K562 (cell line): Measurements from ENCODE around the gene PARP1. TPM values are rescaled to one million over a fixed set of nuclear protein-coding genes. Genes with fewer than 3 reads are reported as not detected.

ENCODE experiments used
- ATAC-seq: fragments of 200-7000 bp; cut with Tn5 transposase; 3 replicates; pipeline ENCODE4 v1.9.1; 2020; ENCODE audit warnings: moderate library complexity
- BruUV-seq: library from RNA; stranded (reverse); fragments of 400-500 nt; replicated peaks from 2 replicates; lab custom pipeline; 2021; lab: Mats Ljungman, UMichigan
- CTCF ChIA-PET: fragments of 300-600 bp; formaldehyde crosslinking; extraction: SDS; loops from one replicate; lab custom pipeline; 2021; ENCODE audit warnings: low intra/inter-chr PET ratio; lab: Yijun Ruan, JAX
- POLR2A ChIA-PET: fragments of 300-600, 350-650 bp; sonication (Branson Sonifier 250); formaldehyde crosslinking; extraction: SDS; loops from one replicate; lab custom pipeline; 2021; ENCODE audit warnings: antibody characterized with exemption, inconsistent platforms; lab: Yijun Ruan, JAX
- DNase-seq, 4 experiments: peaks; one replicate each; pipeline versions ENCODE4 v3.0.0 to v3.0.0-alpha.2; 2011 to 2018; ENCODE audit warnings: low spot score in 3 of 4, mixed read lengths in 3 of 4; ENCODE audit errors: extremely low read depth in 1 of 4
- FAIRE-seq: peaks from 2 replicates; lab custom pipeline; 2011; peaks lifted over from hg19 to GRCh38; lab: Jason Lieb, UNC
- H2AFZ ChIP-seq: 2 replicates; pipeline ENCODE4 v1.6.0; 2011; ENCODE audit warnings: low read depth, low read length, control low read depth, inconsistent platforms
- H3K27ac ChIP-seq: fragments of 200-600 bp; 3 replicates; pipeline ENCODE4 v1.8.0; 2011; ENCODE audit warnings: low read depth, mild to moderate bottlenecking, control low read depth, inconsistent platforms, low read length, moderate library complexity, mixed read lengths; ENCODE audit errors: extremely low read depth
- H3K27me3 ChIP-seq, 2 experiments: fragments of 300-600 bp in 1 of 2; 2 replicates in 1 of 2; 3 replicates in 1 of 2; pipeline versions ENCODE4 v1.6.0 to v1.8.0; 2011; ENCODE audit warnings: inconsistent platforms in 2 of 2, low read length in 2 of 2, mild to moderate bottlenecking in 1 of 2, mixed read lengths in 1 of 2, moderate library complexity in 1 of 2; ENCODE audit not compliant: control insufficient read depth in 2 of 2, insufficient read depth in 2 of 2
- H3K36me3 ChIP-seq: fragments of 300-600 bp; 3 replicates; pipeline ENCODE4 v1.8.0; 2011; ENCODE audit warnings: mild to moderate bottlenecking, low read length, inconsistent platforms; ENCODE audit not compliant: control insufficient read depth, insufficient read depth
- H3K4me1 ChIP-seq, 2 experiments: fragments of 200-600 bp in 1 of 2; replicated peaks in 1 of 2; 2 replicates in 1 of 2; 3 replicates in 1 of 2; pipeline versions ENCODE4 v1.5.1 to v1.8.0; 2011; ENCODE audit warnings: inconsistent platforms in 2 of 2, low read length in 2 of 2, mild to moderate bottlenecking in 1 of 2, mixed read lengths in 1 of 2, moderate library complexity in 1 of 2; ENCODE audit not compliant: control insufficient read depth in 2 of 2, insufficient read depth in 2 of 2
- H3K4me2 ChIP-seq: 2 replicates; pipeline ENCODE4 v1.6.1; 2011; ENCODE audit warnings: low read length, control low read depth, inconsistent platforms, mixed read lengths; ENCODE audit not compliant: insufficient read depth
- H3K4me3 ChIP-seq: fragments of 200-600 bp; sonication (generic), shearing (Covaris generic); 2 replicates; pipeline ENCODE4 v1.5.1; 2016; ENCODE audit warnings: control low read depth, inconsistent platforms
- H3K79me2 ChIP-seq: fragments of 200-600 bp; 3 replicates; pipeline ENCODE4 v1.8.0; 2011; ENCODE audit warnings: low read length, inconsistent platforms; ENCODE audit not compliant: control insufficient read depth, insufficient read depth
- H3K9ac ChIP-seq, 2 experiments: 2 replicates each; pipeline versions ENCODE4 v1.6.0 to v1.6.1; 2011; ENCODE audit warnings: low read depth in 2 of 2, low read length in 2 of 2, control low read depth in 1 of 2, inconsistent platforms in 1 of 2, mild to moderate bottlenecking in 1 of 2, mixed read lengths in 1 of 2; ENCODE audit not compliant: insufficient read depth in 1 of 2
- H3K9me1 ChIP-seq: one replicate; pipeline ENCODE4 v1.6.0; 2011; ENCODE audit warnings: inconsistent platforms, mild to moderate bottlenecking, low read length, moderate library complexity; ENCODE audit not compliant: control insufficient read depth, insufficient read depth
- H3K9me3 ChIP-seq: replicated peaks from 2 replicates; pipeline ENCODE4 v1.5.1; 2011; ENCODE audit warnings: low read depth, low read length, inconsistent platforms; ENCODE audit not compliant: control insufficient read depth, insufficient read depth
- H4K20me1 ChIP-seq: replicated peaks from 2 replicates; pipeline ENCODE4 v1.6.1; 2011; ENCODE audit warnings: low read length, inconsistent platforms, mixed read lengths; ENCODE audit not compliant: control insufficient read depth, insufficient read depth
- CCNT2 ChIP-seq: IDR thresholded peaks from 2 replicates; pipeline ENCODE4 v1.6.1; 2011; ENCODE audit warnings: borderline replicate concordance, low read depth, mild to moderate bottlenecking, moderate library complexity, mixed read lengths, low read length; ENCODE audit not compliant: insufficient read length; ENCODE audit errors: extremely low read depth
- DMBX1 ChIP-seq: fragments of 250-450 bp; sonication (Bioruptor Pico); IDR thresholded peaks from 2 replicates; pipeline ENCODE4 v1.8.0; 2022; ENCODE audit warnings: inconsistent platforms, mild to moderate bottlenecking, moderate library complexity, borderline replicate concordance
- GATAD2A ChIP-seq: fragments of 450-650 bp; IDR thresholded peaks from 2 replicates; pipeline ENCODE4 v1.6.1; 2017
- PRMT5 ChIP-seq: sonication (generic); formaldehyde crosslinking; IDR thresholded peaks from 2 replicates; pipeline ENCODE4 v1.5.0; 2020; ENCODE audit warnings: missing genetic modification reagents
- ZNF431 ChIP-seq: sonication (generic); formaldehyde crosslinking; IDR thresholded peaks from 2 replicates; pipeline ENCODE4 v1.8.0; 2022; ENCODE audit warnings: mild to moderate bottlenecking, missing genetic modification reagents
- ZNF444 ChIP-seq: fragments of 250-450 bp; sonication (Bioruptor Pico); IDR thresholded peaks from 2 replicates; pipeline ENCODE4 v1.4.0; 2020; ENCODE audit warnings: mild to moderate bottlenecking, moderate library complexity
- ZNF584 ChIP-seq: fragments of 200-800 bp; sonication (Bioruptor generic); IDR thresholded peaks from 2 replicates; pipeline ENCODE4 v1.6.1; 2016; ENCODE audit warnings: low read depth, mild to moderate bottlenecking, missing genetic modification characterization, missing compliant biosample characterization
- WGBS: fragments of 100-300 bp; shearing (Covaris generic); methylation state at CpG from one replicate; pipeline ENCODE4 v1.1.6; 2016; ENCODE audit warnings: low coverage, mixed read lengths; ENCODE audit not compliant: insufficient coverage; ENCODE audit errors: missing lambda C conversion rate; 5-methylcytosine and 5-hydroxymethylcytosine counted together
- in situ Hi-C: fragments of 300-500 bp; cut with MboI; formaldehyde crosslinking; loops from 4 replicates; pipeline ENCODE4 v1.15.0; 2018; ENCODE audit warnings: inconsistent platforms, mixed read lengths
- intact Hi-C: fragments of 100-400 bp; cut with micrococcal nuclease; formaldehyde crosslinking; loops from 2 replicates; pipeline ENCODE4 v1.14.2; 2022
- polyA plus RNA-seq, 8 experiments: library from polyadenylated mRNA; depleted of rRNA in 4 of 8; stranded (reverse) in 5 of 8; unstranded in 3 of 8; fragments of >200 nt; fragmentation: Nextera tagmentation in 2 of 8; fragmentation: Illumina TruSeq in 1 of 8; extraction: Ambion mirVana in 2 of 8; extraction: Trizol in 1 of 8; gene quantifications; 2 replicates each; pipeline versions ENCODE4 v1.2.1 to v1.2.3, GENCODE V29; 2011 to 2014; ENCODE audit warnings: inconsistent platforms in 1 of 8, missing spikeins in 1 of 8
- total RNA-seq, 7 experiments: library from RNA; depleted of rRNA in 6 of 7; stranded (reverse); fragments of >200 nt in 6 of 7; fragmentation: Illumina TruSeq in 2 of 7; extraction: Trizol in 2 of 7; gene quantifications; 2 replicates each; pipeline versions ENCODE4 v1.2.1 to v1.2.3, GENCODE V29; 2011 to 2021; ENCODE audit warnings: low replicate concordance in 1 of 7
- TF ChIP-seq, protein P1 (sequence below): fragments of 150-350 bp; conservative IDR thresholded peaks from 2 replicates; pipeline ENCODE4 v1.6.1; 2014; ENCODE audit warnings: low read length
- TF ChIP-seq, protein P2 (sequence below): sonication (generic); formaldehyde crosslinking; IDR thresholded peaks from 2 replicates; pipeline ENCODE4 v1.8.0; 2022; ENCODE audit warnings: mild to moderate bottlenecking, low read depth, missing genetic modification reagents

Gene PARP1
- total and polyA plus RNA-seq, 9 of the 15 experiments (the other 6 are each of a cell fraction or from before 2014, with no cell fraction given), result 121 to 306 (median 250) TPM

DNA sequence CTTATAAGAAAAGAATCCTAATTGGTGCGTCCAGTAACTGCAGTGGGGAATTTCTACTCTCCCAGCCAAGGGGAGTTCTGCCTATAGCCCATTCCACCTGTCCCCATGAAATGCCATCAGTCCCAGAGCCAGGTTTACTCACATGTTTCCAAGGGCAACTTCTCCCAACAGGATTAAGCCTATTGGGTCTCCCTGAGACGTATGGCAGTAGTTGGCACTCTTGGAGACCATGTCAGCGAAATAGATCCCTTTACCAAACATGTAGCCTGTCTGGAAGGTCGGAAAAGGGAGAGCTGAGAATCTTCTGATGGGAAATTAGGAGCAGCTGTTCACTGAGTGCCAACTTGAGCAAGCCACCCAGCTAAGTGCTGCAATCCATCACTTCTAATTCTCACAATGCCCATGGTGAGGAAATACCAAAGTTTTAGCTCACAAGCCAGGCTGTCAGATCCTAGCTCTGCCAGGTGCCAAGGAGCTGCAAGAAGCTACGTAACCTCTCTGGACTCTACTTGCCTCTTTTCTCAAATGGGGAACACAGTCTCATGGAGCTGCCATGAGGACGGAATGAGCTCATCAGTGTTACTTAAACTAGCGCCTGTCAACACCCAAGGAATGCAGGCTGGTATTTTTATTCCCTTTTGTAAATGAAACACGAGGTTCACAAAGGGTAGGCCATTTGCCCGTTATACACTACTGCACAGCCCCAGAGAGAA lies 43.9 kb downstream of the PARP1 start:
- FAIRE-seq, result no peak
- Histone ChIP-seq H2AFZ (no peak overlapping the region), H3K27me3 (no peaks in the 10 kb centered on the region), H3K79me2 (no peaks in the 10 kb centered on the region), H4K20me1 (no peaks in the 10 kb centered on the region), H3K36me3 (peaks cover 98% of the 10 kb centered on the region), H3K27ac (no peak overlapping the region), H3K4me3 (no peak overlapping the region), H3K9me1 (no peaks in the 10 kb centered on the region), H3K9me3 (no peaks in the 10 kb centered on the region), H3K9ac (no peak overlapping the region), H3K4me2 (no peak overlapping the region), H3K4me1 (no peaks in the 10 kb centered on the region)
- intact Hi-C loops, result no loop called here
- in situ Hi-C loops, result no loop called here
- POLR2A ChIA-PET, result interaction anchor here (0.6 to 2.8 kb wide), 5 partner anchors 8 to 156 kb away, joined by 3 to 9 read pairs (median 4); no protein-coding TSS in a partner anchor
- no TSS peak for BruUV-seq
- TF ChIP-seq CCNT2 (no peak), ZNF431 (CRISPR knock-in tag) (no peak), DMBX1 (CRISPR knock-in tag) (no peak), ZNF584 (CRISPR knock-in tag) (no peak), ZNF444 (no peak), PRMT5 (CRISPR knock-in tag) (no peak), GATAD2A (no peak)
- TF ChIP-seq, protein P1, sequence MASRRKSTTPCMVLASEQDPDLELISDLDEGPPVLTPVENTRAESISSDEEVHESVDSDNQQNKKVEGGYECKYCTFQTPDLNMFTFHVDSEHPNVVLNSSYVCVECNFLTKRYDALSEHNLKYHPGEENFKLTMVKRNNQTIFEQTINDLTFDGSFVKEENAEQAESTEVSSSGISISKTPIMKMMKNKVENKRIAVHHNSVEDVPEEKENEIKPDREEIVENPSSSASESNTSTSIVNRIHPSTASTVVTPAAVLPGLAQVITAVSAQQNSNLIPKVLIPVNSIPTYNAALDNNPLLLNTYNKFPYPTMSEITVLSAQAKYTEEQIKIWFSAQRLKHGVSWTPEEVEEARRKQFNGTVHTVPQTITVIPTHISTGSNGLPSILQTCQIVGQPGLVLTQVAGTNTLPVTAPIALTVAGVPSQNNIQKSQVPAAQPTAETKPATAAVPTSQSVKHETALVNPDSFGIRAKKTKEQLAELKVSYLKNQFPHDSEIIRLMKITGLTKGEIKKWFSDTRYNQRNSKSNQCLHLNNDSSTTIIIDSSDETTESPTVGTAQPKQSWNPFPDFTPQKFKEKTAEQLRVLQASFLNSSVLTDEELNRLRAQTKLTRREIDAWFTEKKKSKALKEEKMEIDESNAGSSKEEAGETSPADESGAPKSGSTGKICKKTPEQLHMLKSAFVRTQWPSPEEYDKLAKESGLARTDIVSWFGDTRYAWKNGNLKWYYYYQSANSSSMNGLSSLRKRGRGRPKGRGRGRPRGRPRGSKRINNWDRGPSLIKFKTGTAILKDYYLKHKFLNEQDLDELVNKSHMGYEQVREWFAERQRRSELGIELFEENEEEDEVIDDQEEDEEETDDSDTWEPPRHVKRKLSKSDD, result no peak
- TF ChIP-seq, protein P2, sequence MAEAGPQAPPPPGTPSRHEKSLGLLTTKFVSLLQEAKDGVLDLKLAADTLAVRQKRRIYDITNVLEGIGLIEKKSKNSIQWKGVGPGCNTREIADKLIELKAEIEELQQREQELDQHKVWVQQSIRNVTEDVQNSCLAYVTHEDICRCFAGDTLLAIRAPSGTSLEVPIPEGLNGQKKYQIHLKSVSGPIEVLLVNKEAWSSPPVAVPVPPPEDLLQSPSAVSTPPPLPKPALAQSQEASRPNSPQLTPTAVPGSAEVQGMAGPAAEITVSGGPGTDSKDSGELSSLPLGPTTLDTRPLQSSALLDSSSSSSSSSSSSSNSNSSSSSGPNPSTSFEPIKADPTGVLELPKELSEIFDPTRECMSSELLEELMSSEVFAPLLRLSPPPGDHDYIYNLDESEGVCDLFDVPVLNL (CRISPR knock-in tag), result no peak
- 85% methylated on average over 9 of the region's 9 CpGs for WGBS
- no peak for DNase-seq
- CTCF ChIA-PET, result no interaction called here
- no peak for ATAC-seq
